ENCODE results near the gene PEX5L. TPM values are rescaled to one million over a fixed set of nuclear protein-coding genes. Genes with fewer than 3 reads are reported as not detected.
A peak's percentile ranks its signal among the peaks of the same experiment; 100 is the strongest.

The PEX5L gene
- total and polyA plus RNA-seq, 10 of the 15 experiments (the other 5 are each of a cell fraction or from before 2014, with no cell fraction given), result 0.11 to 17.0 (median 0.50) TPM

DNA sequence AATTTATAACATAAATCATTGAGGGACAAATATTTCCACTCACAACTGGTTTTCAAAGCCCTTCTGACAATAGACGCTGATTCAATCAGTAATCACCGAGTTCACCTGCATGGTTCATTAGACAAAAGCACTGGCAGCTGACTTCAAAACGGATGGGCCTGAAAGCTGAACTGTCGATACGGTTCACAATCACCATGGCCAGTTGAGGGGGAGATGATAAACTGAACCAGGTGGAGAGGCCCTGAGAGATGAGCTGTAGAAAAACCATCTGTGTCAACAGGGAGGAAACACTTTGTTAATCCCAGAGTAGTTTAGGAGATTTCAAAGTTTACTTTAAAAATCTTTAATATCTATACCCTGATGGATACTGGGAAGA lies 75.0 kb downstream of the PEX5L start (continued):
- TF ChIP-seq ESRRA (IDR thresholded peaks at IDR 0.05; ENCODE audit: low read length) (no peak; the same call in 1 of the 2 replicates), TBL1XR1 (IDR thresholded peaks at IDR 0.05; ENCODE audit: low read depth, low read length) (0 out of 2 replicates have a peak, but pooled peaks have one; percentile 22), ZNF207 (IDR thresholded peaks at IDR 0.05; ENCODE audit: borderline replicate concordance) (no peak), SPI1 (IDR thresholded peaks at IDR 0.05; ENCODE audit: borderline replicate concordance, insufficient read depth, low read depth, low read length) (no peak), BHLHE40 (IDR thresholded peaks at IDR 0.05; ENCODE audit: borderline replicate concordance in 1 of 2, low read depth in 2 of 2, low read length in 1 of 2) (peak; percentile 52 to 71; a peak in 1 of 4 replicates), FOXM1 (IDR thresholded peaks at IDR 0.05; ENCODE audit: low read depth, low read length) (no peak), ZNF217 (IDR thresholded peaks at IDR 0.05) (no peak), EGR1 (IDR thresholded peaks at IDR 0.05; ENCODE audit: borderline replicate concordance in 1 of 2, low read depth in 2 of 2, low read length in 2 of 2) (0 out of 3 replicates have a peak, but pooled peaks of 1 of the 2 experiments have one; percentile 15), TCF7 (IDR thresholded peaks at IDR 0.05; ENCODE audit: borderline replicate concordance) (no peak), NFYB (IDR thresholded peaks at IDR 0.05; ENCODE audit: insufficient read depth, low read depth, low read length) (no peak), NFXL1 (IDR thresholded peaks at IDR 0.05; ENCODE audit: borderline replicate concordance) (no peak), RUNX3 (IDR thresholded peaks at IDR 0.05; ENCODE audit: low read length) (0 out of 2 replicates have a peak, but pooled peaks have one; percentile 9), CEBPB (IDR thresholded peaks at IDR 0.05; ENCODE audit: borderline replicate concordance in 1 of 2, low read depth in 2 of 2, low read length in 2 of 2) (no peak), CBFB (IDR thresholded peaks at IDR 0.05; ENCODE audit: low read depth) (no peak), TARDBP (IDR thresholded peaks at IDR 0.05; ENCODE audit: borderline replicate concordance) (no peak), NRF1 (conservative IDR thresholded peaks at IDR 0.05; ENCODE audit: low read depth, low read length) (no peak)
- TF ChIP-seq, protein P1, sequence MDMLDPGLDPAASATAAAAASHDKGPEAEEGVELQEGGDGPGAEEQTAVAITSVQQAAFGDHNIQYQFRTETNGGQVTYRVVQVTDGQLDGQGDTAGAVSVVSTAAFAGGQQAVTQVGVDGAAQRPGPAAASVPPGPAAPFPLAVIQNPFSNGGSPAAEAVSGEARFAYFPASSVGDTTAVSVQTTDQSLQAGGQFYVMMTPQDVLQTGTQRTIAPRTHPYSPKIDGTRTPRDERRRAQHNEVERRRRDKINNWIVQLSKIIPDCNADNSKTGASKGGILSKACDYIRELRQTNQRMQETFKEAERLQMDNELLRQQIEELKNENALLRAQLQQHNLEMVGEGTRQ (IDR thresholded peaks at IDR 0.05; ENCODE audit: borderline replicate concordance, low read depth, low read length), result no peak
- TF ChIP-seq, protein P2, sequence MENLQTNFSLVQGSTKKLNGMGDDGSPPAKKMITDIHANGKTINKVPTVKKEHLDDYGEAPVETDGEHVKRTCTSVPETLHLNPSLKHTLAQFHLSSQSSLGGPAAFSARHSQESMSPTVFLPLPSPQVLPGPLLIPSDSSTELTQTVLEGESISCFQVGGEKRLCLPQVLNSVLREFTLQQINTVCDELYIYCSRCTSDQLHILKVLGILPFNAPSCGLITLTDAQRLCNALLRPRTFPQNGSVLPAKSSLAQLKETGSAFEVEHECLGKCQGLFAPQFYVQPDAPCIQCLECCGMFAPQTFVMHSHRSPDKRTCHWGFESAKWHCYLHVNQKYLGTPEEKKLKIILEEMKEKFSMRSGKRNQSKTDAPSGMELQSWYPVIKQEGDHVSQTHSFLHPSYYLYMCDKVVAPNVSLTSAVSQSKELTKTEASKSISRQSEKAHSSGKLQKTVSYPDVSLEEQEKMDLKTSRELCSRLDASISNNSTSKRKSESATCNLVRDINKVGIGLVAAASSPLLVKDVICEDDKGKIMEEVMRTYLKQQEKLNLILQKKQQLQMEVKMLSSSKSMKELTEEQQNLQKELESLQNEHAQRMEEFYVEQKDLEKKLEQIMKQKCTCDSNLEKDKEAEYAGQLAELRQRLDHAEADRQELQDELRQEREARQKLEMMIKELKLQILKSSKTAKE (IDR thresholded peaks at IDR 0.05; ENCODE audit: low read depth, poor library complexity, severe bottlenecking), result no peak
- TF ChIP-seq, protein P3, sequence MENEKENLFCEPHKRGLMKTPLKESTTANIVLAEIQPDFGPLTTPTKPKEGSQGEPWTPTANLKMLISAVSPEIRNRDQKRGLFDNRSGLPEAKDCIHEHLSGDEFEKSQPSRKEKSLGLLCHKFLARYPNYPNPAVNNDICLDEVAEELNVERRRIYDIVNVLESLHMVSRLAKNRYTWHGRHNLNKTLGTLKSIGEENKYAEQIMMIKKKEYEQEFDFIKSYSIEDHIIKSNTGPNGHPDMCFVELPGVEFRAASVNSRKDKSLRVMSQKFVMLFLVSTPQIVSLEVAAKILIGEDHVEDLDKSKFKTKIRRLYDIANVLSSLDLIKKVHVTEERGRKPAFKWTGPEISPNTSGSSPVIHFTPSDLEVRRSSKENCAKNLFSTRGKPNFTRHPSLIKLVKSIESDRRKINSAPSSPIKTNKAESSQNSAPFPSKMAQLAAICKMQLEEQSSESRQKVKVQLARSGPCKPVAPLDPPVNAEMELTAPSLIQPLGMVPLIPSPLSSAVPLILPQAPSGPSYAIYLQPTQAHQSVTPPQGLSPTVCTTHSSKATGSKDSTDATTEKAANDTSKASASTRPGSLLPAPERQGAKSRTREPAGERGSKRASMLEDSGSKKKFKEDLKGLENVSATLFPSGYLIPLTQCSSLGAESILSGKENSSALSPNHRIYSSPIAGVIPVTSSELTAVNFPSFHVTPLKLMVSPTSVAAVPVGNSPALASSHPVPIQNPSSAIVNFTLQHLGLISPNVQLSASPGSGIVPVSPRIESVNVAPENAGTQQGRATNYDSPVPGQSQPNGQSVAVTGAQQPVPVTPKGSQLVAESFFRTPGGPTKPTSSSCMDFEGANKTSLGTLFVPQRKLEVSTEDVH (IDR thresholded peaks at IDR 0.05; ENCODE audit: low read depth, partially characterized antibody), result no peak
- TF ChIP-seq, protein P4, sequence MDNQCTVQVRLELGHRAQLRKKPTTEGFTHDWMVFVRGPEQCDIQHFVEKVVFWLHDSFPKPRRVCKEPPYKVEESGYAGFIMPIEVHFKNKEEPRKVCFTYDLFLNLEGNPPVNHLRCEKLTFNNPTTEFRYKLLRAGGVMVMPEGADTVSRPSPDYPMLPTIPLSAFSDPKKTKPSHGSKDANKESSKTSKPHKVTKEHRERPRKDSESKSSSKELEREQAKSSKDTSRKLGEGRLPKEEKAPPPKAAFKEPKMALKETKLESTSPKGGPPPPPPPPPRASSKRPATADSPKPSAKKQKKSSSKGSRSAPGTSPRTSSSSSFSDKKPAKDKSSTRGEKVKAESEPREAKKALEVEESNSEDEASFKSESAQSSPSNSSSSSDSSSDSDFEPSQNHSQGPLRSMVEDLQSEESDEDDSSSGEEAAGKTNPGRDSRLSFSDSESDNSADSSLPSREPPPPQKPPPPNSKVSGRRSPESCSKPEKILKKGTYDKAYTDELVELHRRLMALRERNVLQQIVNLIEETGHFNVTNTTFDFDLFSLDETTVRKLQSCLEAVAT (IDR thresholded peaks at IDR 0.05), result no peak
- TF ChIP-seq, protein P5, sequence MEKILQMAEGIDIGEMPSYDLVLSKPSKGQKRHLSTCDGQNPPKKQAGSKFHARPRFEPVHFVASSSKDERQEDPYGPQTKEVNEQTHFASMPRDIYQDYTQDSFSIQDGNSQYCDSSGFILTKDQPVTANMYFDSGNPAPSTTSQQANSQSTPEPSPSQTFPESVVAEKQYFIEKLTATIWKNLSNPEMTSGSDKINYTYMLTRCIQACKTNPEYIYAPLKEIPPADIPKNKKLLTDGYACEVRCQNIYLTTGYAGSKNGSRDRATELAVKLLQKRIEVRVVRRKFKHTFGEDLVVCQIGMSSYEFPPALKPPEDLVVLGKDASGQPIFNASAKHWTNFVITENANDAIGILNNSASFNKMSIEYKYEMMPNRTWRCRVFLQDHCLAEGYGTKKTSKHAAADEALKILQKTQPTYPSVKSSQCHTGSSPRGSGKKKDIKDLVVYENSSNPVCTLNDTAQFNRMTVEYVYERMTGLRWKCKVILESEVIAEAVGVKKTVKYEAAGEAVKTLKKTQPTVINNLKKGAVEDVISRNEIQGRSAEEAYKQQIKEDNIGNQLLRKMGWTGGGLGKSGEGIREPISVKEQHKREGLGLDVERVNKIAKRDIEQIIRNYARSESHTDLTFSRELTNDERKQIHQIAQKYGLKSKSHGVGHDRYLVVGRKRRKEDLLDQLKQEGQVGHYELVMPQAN (conservative IDR thresholded peaks at IDR 0.05), result no peak
